HFF-Myc (cell line): ENCODE data around the gene CAND2.

Source experiments
- DNase-seq: peaks from one replicate; pipeline ENCODE4 v3.0.0-alpha.2; 2011; ENCODE audit warnings: low read depth; ENCODE audit errors: extremely low read depth
- H3K4me3 ChIP-seq: replicated peaks from 2 replicates; pipeline ENCODE4 v1.5.1; 2011; ENCODE audit warnings: low read depth, mild to moderate bottlenecking, control low read depth, low read length
- CTCF ChIP-seq: IDR thresholded peaks from 2 replicates; pipeline ENCODE4 v1.5.1; 2012; ENCODE audit warnings: mild to moderate bottlenecking, low read depth, low read length, control low read depth; ENCODE audit errors: missing control alignments

The CAND2 gene

DNA sequence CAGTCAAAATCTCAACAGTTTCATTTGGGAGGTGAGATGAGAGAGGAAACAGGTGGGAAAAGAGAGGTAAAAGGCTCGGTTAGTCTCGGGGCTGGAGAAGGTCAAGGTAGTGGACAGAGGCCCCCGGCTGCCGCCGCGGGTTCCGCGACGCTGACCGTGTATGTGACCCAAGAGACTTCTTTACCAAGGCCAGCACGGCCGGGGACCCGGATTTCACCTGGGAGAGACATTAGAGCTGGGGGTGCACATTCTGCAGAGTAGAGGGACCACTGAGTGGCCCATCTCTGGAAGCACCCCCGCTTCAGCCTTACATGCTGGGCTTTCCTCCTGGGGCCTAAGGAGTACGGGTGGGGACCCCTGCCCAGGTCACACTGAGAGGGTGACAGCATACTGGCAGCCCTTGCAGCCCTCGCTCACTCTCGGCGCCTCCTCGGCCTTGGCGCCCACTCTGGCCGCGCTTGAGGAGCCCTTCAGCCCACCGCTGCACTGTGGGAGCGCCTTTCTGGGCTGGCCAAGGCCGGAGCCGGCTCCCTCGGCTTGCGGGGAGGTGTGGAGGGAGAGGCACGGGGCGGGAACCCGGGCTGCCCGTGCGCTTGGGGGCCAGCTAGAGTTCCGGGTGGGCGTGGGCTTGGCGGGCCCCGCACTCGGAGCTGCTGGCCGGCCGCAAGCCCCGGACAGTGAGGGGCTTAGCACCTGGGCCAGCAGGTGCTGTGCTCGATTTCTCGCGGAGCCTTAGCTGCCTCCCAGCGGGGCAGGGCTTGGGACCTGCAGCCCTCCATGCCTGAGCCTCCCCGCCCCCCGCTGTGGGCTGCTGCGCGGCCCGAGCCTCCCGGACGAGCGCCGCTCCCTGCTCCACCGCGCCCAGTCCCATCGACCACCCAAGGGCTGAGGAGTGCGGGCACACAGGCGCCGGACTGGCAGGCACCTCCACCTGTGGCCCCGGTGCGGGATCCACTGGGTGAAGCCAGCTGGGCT lies 86.1 kb downstream of the CAND2 start:
- no peak overlapping the region for H3K4me3 ChIP-seq
- DNase-seq = no peak
- no peak for TF ChIP-seq CTCF

DNA sequence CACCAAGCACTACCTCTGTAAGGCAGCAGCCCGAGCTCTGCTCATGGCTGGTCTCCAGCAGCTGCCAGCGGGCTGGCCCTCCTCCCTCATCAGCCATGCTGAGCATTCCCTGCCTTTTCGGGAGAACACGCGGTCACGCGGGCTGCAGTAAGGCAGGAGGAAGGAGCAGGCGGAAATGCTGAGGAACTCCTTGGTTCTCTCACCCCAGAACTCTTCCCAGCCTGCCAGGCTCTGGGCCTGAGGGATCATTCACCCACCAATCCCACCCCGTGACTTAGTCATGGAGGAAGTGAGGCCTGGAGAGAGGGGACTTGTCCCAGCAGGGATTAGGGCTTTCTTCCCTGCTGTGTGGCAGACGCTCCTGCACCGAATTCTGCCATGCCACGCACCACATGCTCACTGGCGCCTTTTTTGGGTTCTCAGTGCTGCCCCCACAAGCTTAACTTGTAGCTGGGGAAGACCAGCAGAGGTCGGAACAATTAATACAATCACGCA lies 87.8 kb downstream of the CAND2 start:
- no peak for DNase-seq
- H3K4me3 ChIP-seq = no peak overlapping the region
- no peak for TF ChIP-seq CTCF
